Measurements from ENCODE around the gene ELOB. TPM values are rescaled to one million over a fixed set of nuclear protein-coding genes. Genes with fewer than 3 reads are reported as not detected.

The ELOB gene
- total RNA-seq, 4 donors from 2014 or later: 186 to 446 (median 288) TPM

GRCh38 chr16:2736476-2737237 is 40.4 kb downstream of the ELOB start:
- 91 to 94% methylated on average over 3 to 7 of the region's 11 CpGs for WGBS, 2 donors
- H3K9me3 ChIP-seq: no peaks in the 10 kb centered on the region
- TF ChIP-seq CTCF (IDR thresholded peaks at IDR 0.05) (no peak), POLR2A (IDR thresholded peaks at IDR 0.05) (no peak)
- peaks cover 0 to 18% (median 4%) of the 10 kb centered on the region in 3 donors for H3K4me1 ChIP-seq
- no peak overlapping the region for H3K4me3 ChIP-seq
- H3K36me3 ChIP-seq: no peaks in the 10 kb centered on the region
- DNase-seq: no peak
- H3K27ac ChIP-seq: no peak overlapping the region
- peaks cover 0 to 43% (median 0%) of the 10 kb centered on the region in 4 donors for H3K27me3 ChIP-seq
- intact Hi-C loops (cut with DNase I): no loop called here

GRCh38 chr16:2734844-2735515 is 42.1 kb downstream of the ELOB start:
- 71 to 81% methylated on average over 10 of the region's 10 CpGs for WGBS, 2 donors
- Histone ChIP-seq H3K27ac (no peak overlapping the region), H3K9me3 (no peaks in the 10 kb centered on the region)

GRCh38 chr16:2728034-2728433 is 49.0 kb downstream of the ELOB start:
- Histone ChIP-seq H3K27me3 (peaks cover 0 to 15% (median 0%) of the 10 kb centered on the region in 4 donors), H3K9me3 (no peaks in the 10 kb centered on the region), H3K4me1 (no peaks in the 10 kb centered on the region), H3K36me3 (no peaks in the 10 kb centered on the region), H3K4me3 (no peak overlapping the region), H3K27ac (no peak overlapping the region)
- intact Hi-C loops (cut with DNase I): no loop called here
- no peak for DNase-seq
- WGBS, 2 donors: 83 to 87% methylated on average over 7 of the region's 7 CpGs
- TF ChIP-seq CTCF (IDR thresholded peaks at IDR 0.05) (no peak), POLR2A (IDR thresholded peaks at IDR 0.05) (no peak)

More at GRCh38 chr16:2734844-2735515, 42.1 kb downstream of the ELOB start:
- intact Hi-C loops (cut with DNase I): no loop called here
- DNase-seq: no peak
- H3K36me3 ChIP-seq: no peaks in the 10 kb centered on the region
- no peak overlapping the region for H3K4me3 ChIP-seq
- no peak for TF ChIP-seq POLR2A (IDR thresholded peaks at IDR 0.05)
- TF ChIP-seq CTCF (IDR thresholded peaks at IDR 0.05): no peak
- H3K27me3 ChIP-seq: peaks cover 0 to 42% (median 0%) of the 10 kb centered on the region in 4 donors
- peaks cover 0 to 14% (median 4%) of the 10 kb centered on the region in 3 donors for H3K4me1 ChIP-seq

GRCh38 chr16:2726923-2727322 is 50.2 kb downstream of the ELOB start:
- no peak for DNase-seq
- TF ChIP-seq CTCF (IDR thresholded peaks at IDR 0.05) (no peak), POLR2A (IDR thresholded peaks at IDR 0.05) (no peak)
- no peaks in the 10 kb centered on the region for H3K9me3 ChIP-seq
- 66 to 71% methylated on average over 4 to 5 of the region's 5 CpGs for WGBS, 2 donors
- no peak overlapping the region for H3K4me3 ChIP-seq
- H3K36me3 ChIP-seq: no peaks in the 10 kb centered on the region
- H3K4me1 ChIP-seq: peaks cover 0 to 3% (median 0%) of the 10 kb centered on the region in 3 donors
- H3K27ac ChIP-seq: no peak overlapping the region
- intact Hi-C loops (cut with DNase I): no loop called here
- H3K27me3 ChIP-seq: peaks cover 0 to 15% (median 0%) of the 10 kb centered on the region in 4 donors

- Histone ChIP-seq H3K4me1 (peaks cover 8 to 22% (median 10%) of the 10 kb centered on the region in 3 donors), H3K36me3 (no peaks in the 10 kb centered on the region), H3K4me3 (no peak overlapping the region), H3K27ac (no peak overlapping the region), H3K9me3 (no peaks in the 10 kb centered on the region), H3K27me3 (peaks cover 0 to 12% (median 0%) of the 10 kb centered on the region in 4 donors)
- DNase-seq: no peak
- TF ChIP-seq POLR2A (IDR thresholded peaks at IDR 0.05) (no peak), CTCF (IDR thresholded peaks at IDR 0.05) (no peak)
- intact Hi-C loops (cut with DNase I): no loop called here
- WGBS, 2 donors: 58 to 64% methylated on average over 6 to 9 of the region's 16 CpGs
Observed at GRCh38 chr16:2724816-2725348, 52.2 kb downstream of the ELOB start.
